ENCODE measurements around the gene CHML. TPM values are rescaled to one million over a fixed set of nuclear protein-coding genes. Genes with fewer than 3 reads are reported as not detected.

Gene CHML
- polyA plus RNA-seq, 3 donors from 2014 or later, result 2.0 to 5.8 (median 3.2) TPM

DNA sequence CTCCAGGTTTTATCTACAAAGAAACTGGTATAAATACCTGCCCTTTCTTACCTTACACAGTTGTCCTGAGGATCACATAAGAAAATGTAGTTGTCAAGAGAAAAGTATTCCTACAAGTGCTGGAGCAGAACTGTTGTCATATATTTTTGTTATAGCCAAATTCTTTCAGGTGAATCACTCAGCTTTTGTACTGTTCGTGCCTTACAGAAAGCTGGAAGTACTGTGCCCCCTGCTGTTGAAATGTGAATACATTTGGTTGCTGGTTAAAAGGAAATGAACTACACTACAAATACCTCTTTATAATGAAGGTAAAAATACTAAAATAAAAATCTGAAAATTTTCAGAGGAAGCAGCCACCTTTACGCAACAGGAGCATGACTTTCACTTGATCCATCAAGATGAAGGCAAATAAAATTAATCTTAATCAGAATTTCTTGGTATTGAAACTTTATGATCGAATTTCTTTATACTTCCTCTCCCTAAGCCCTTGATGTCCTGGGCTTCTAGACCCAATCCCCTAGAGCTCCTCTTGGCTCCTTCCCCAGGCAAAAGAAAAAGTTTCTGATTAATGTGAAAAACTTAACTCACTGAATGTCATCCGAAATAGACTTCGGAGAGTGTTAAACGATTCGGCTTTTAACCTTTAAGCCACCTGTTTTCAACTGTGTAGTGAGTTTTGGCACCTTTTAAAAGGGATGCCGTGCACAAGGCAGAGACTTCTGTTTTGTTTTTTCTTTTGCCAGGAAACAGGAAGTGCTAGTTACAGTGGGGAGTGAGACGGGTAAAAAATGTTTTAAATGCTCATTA, 12.5 kb downstream of the CHML start:
- peak overlapping the region; percentile 17 to 55 (median 43) for H3K4me3 Mint-ChIP-seq
- peaks cover 6 to 15% of the 10 kb centered on the region in 2 donors for H3K4me1 Mint-ChIP-seq
- peak overlapping the region; percentile 32 to 68 (median 40) for H3K27ac Mint-ChIP-seq
- peaks cover 4 to 9% (median 4%) of the 10 kb centered on the region in 3 donors for H3K36me3 Mint-ChIP-seq
- no peaks in the 10 kb centered on the region for H3K9me3 Mint-ChIP-seq
- peak; percentile 34 to 46 (median 36) for DNase-seq
- no peaks in the 10 kb centered on the region for H3K27me3 Mint-ChIP-seq (ENCODE audit: low read depth in 3 of 3)

DNA sequence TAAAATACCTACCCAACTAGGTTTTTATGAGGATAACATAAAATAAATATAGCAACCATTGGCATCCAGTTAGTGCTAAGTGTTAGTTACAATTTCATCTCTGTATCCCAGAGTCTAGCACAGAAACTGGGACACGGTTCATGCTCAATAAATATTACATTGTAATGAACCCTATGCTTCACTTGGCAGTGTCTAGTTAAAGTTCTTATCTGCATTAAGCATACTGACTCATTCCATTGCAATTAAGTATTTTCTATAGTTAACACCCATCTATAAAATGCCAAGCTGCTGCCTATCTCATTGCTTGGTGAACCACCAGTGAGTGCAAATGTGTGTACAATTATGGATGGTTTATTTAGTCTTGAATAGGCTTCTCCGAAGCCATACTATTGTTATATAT, 15.2 kb downstream of the CHML start:
- H3K4me3 Mint-ChIP-seq, result no peak overlapping the region
- peaks cover 6 to 15% of the 10 kb centered on the region in 2 donors for H3K4me1 Mint-ChIP-seq
- H3K36me3 Mint-ChIP-seq, result no peaks in the 10 kb centered on the region
- H3K27me3 Mint-ChIP-seq (ENCODE audit: low read depth in 3 of 3), result peaks cover 0 to 1% (median 0%) of the 10 kb centered on the region in 3 donors
- no peaks in the 10 kb centered on the region for H3K9me3 Mint-ChIP-seq
- no peak overlapping the region for H3K27ac Mint-ChIP-seq
- DNase-seq, result no peak

DNA sequence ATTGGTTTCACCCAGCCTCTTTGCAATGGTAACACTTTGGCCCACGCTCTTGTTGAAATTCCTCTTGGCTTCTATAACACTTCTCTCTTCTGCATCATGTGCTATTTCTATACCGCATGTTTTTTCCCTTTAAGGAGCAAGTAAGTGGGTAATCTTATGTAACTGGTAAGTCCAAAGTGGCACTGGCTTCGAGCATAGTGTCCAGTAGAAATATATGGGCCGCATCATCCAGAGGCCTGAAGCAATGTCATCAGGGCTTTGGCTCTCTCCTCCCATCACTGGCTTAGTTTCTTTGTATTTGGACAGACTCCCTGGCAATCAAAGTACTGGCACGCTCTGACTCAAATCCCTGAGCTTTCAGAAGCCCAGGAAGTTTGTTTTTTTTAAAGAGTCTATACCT, 17.5 kb downstream of the CHML start:
- no peak overlapping the region for H3K27ac Mint-ChIP-seq
- DNase-seq, result no peak

DNA sequence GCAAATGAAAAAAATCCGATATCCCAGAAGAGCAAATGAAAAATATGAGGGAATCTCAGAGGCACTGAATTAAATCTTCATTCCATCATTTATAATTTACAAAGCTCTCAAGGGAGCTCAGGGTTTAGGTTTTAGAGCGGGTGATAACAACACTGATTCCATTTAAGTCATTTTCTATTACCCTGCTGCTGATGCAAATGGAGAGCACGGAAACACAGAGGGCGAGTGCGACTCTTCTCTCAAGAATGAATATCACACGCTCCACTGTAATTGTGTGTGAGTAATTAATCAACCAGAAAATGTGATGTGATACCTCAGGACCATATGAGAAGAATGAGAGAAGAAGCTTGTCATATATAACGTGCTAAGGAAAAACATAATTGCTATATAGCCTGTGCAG, 22.7 kb downstream of the CHML start:
- Mint-ChIP-seq H3K4me1 (no peaks in the 10 kb centered on the region), H3K36me3 (no peaks in the 10 kb centered on the region), H3K9me3 (no peaks in the 10 kb centered on the region), H3K4me3 (no peak overlapping the region), H3K27me3 (ENCODE audit: low read depth in 3 of 3) (peaks cover 0 to 1% (median 0%) of the 10 kb centered on the region in 3 donors), H3K27ac (no peak overlapping the region)
- DNase-seq, result no peak

More for the DNA sequence above, 17.5 kb downstream of the CHML start:
- Mint-ChIP-seq H3K4me3 (no peak overlapping the region), H3K9me3 (no peaks in the 10 kb centered on the region), H3K36me3 (no peaks in the 10 kb centered on the region), H3K4me1 (peaks cover 0 to 4% of the 10 kb centered on the region in 2 donors), H3K27me3 (ENCODE audit: low read depth in 3 of 3) (peaks cover 0 to 1% (median 0%) of the 10 kb centered on the region in 3 donors)

DNA sequence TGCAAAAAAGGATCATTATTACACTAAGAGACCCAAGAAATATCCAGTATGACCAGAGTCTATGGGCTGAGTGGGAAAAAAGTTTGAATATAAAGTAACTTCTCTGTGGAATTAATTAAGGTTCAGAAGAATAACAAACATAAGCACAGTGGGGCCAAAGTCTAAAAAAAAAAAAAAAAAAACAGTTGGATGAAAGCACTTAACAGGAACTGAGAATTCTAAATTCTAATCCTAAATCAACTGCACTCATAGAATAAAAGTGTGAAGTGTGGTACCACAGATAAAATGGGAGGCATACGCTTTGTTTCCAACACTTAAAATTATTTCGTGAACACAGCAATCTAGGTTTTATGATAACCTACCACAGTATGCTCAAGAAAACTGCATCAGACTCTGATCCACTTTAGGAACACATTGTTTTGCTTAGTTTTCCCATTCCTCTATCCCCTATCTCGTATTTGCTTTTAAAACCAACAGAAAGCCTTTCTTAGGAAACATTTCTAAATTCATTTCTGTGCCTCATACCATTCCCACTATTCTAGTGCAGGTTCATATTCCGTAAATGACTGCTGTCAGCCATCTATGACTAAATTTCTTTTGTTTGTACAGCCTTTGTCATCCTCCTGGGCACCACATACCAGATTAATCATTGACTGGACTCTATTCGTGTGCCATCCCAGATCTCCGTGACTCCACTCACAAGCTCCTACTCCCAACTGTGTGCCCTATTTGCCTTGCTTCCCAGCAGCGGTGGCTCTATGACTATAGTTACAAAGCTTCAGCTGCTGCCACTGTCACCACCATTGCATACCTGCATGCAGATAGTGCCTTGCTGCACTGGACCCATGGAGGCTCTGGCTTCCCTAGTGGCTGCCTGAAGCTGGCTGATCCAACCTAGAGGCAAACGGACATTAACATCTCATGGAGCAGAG, 24.9 kb downstream of the CHML start:
- Mint-ChIP-seq H3K4me3 (no peak overlapping the region), H3K4me1 (no peaks in the 10 kb centered on the region), H3K27me3 (ENCODE audit: low read depth in 3 of 3) (no peaks in the 10 kb centered on the region), H3K9me3 (no peaks in the 10 kb centered on the region), H3K36me3 (no peaks in the 10 kb centered on the region), H3K27ac (no peak overlapping the region)
- DNase-seq, result no peak

DNA sequence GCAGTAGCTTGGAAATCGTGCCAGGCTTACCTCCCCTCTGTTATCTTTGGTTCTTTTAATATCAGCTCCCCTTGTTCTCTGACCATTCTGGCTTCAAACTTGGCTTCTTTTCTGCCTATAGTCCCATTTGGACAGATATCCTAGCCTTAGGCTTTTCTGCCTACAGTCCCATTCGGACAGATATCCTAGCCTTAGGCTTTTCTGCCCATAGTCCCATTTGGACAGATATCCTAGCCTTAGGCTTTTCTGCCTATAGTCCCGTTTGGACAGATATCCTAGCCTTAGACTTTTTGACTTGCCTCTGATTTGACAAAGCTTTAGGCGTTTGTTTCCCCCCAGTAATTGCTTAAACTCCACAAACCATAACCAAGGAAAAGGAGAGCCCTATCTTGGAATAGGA, 25.6 kb downstream of the CHML start:
- Mint-ChIP-seq H3K4me3 (no peak overlapping the region), H3K27ac (no peak overlapping the region), H3K4me1 (no peaks in the 10 kb centered on the region), H3K9me3 (no peaks in the 10 kb centered on the region), H3K36me3 (no peaks in the 10 kb centered on the region), H3K27me3 (ENCODE audit: low read depth in 3 of 3) (no peaks in the 10 kb centered on the region)
- no peak for DNase-seq

DNA sequence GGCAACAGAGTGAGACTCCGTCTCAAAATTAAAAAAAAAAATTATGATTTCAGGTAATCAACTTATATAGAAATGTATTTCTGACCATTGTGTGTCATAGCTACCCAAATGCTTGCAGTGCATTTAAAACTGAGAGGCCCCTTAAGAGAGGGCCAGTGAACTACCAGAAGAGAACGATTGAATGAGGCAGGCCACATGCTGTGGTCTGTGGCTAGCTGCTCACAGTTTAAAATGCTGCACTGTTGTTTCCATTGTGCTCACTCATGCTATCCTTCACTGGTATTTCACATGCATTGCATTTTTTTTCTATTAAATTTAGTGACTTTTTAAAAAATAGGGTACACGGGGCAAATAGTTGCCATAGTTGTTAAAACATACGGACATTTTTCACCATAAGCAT, 26.0 kb downstream of the CHML start:
- no peaks in the 10 kb centered on the region for H3K4me1 Mint-ChIP-seq
- H3K9me3 Mint-ChIP-seq, result no peaks in the 10 kb centered on the region
- DNase-seq, result no peak
- no peaks in the 10 kb centered on the region for H3K27me3 Mint-ChIP-seq (ENCODE audit: low read depth in 3 of 3)
- H3K4me3 Mint-ChIP-seq, result no peak overlapping the region
- H3K36me3 Mint-ChIP-seq, result no peaks in the 10 kb centered on the region
- no peak overlapping the region for H3K27ac Mint-ChIP-seq

DNA sequence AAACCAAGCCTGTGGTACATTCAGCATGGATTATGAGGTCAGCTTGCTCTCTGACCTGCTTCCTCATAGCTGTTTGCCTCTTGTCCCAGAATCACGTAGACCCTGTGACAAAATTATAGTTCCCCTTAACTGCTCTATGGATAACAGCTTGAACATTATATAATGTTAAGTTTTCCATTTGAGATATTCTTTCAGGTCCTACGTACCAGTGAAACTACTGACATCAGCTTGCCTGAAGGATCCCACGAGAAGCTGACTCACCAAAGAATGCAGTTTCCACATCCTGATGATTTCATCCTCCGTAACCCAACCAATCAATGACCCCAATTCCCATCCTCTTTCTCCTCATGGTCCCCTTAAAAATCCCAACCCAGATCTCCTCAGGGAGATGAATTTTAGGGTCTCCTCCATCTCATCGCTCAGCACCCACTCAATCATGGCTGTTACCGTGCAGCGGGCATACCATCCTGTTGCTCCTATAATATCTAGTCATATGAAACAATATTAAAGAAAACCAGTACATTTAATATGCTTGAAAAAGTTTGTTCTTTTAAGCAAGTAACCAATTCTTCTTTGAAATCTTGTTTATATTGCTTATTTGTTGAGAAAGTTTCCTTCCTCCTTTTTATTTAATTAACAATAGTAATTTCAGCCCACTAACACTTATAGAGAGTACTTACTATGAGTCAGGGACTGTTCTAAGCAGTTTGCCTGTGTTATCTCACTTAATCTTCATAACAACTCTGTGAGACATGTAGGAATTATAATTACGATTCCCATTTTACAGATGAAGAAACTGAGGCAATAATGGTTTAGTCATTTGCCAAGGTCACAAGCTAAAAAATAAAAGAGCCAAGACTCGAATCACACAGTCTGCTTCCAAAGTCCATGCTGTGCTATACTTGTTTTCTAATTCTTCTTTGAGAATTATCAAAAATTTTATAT, 27.4 kb downstream of the CHML start:
- H3K27me3 Mint-ChIP-seq (ENCODE audit: low read depth in 3 of 3), result no peaks in the 10 kb centered on the region
- H3K27ac Mint-ChIP-seq, result no peak overlapping the region
- no peaks in the 10 kb centered on the region for H3K36me3 Mint-ChIP-seq
- H3K4me1 Mint-ChIP-seq, result no peaks in the 10 kb centered on the region
- no peaks in the 10 kb centered on the region for H3K9me3 Mint-ChIP-seq
- no peak overlapping the region for H3K4me3 Mint-ChIP-seq
- no peak for DNase-seq

DNA sequence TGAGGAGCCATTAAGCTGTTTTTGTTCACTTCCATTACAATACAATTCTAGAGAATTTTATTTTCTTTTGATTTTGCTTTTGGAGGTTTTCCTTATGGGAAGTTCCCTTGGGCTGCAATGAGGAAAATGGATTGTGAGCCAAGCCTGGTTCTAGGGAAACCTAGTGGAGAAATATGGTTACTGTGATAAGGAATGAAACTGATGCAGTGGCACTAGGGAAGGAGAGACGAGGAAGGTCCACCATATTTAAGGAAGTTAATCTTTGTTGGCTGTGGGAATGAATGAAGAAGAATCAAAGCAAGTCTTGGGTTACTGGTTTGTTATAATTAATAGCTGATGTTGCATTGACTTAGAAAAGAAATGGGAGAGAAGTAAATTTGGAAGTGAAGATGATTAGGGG, 28.4 kb downstream of the CHML start:
- Mint-ChIP-seq H3K9me3 (no peaks in the 10 kb centered on the region), H3K36me3 (no peaks in the 10 kb centered on the region), H3K4me1 (no peaks in the 10 kb centered on the region), H3K27ac (no peak overlapping the region), H3K27me3 (ENCODE audit: low read depth in 3 of 3) (no peaks in the 10 kb centered on the region), H3K4me3 (no peak overlapping the region)
- no peak for DNase-seq

DNA sequence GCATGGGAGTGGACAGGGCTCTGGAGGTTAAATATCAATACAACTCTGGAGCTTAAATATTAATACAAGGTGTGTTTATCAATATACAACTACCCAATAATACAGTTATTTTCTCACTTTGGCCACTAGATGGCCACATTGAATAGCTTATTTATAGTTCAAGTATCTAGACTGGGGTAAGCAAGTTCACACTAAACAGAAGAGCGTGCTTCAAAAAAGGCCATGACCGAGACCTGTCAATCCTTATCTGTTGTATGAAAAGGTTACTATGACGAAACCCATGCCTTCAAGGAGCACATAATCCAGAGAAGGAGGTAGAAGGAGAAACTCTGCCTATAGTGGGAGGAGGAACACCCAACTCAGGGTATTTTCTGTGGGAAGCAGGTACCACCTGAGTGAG, 29.1 kb downstream of the CHML start:
- Mint-ChIP-seq H3K36me3 (no peaks in the 10 kb centered on the region), H3K27ac (no peak overlapping the region), H3K27me3 (ENCODE audit: low read depth in 3 of 3) (no peaks in the 10 kb centered on the region), H3K4me3 (no peak overlapping the region), H3K4me1 (no peaks in the 10 kb centered on the region), H3K9me3 (no peaks in the 10 kb centered on the region)
- peak; percentile 40 to 45 (median 40) for DNase-seq

DNA sequence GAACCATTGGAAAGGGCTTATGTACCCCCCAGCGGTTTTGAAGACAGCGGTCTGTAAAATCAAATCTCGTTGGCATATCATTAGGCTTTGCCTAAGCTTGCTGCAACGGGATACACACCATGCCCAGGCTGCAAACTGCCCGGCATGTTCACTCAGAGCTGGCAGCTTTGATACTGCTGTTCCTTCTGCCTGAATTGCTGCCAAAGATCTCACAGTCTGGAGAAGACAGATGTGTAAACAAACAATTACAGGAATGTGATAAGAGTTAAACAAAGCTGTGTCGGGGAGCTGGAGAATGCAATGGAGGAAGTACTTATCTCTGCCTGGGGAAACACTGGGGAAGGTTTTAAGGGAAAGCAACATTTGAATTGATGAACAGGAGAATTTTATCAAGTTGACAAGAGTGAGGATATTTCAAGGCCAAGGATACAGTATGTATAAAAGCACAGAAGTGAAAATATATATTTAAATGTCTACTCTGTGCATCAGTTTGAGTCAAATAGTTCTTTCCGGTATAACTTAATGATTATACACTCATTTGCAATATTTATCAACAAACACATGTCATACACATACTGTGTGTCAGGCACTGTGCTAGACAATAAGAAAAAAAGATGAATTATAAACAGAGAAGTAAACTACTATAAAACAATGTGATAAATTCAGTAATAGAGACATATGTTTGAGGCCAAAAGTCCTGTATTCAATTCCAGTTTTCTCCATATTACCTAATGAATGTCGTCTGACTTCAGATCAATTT, 29.9 kb downstream of the CHML start:
- H3K27me3 Mint-ChIP-seq (ENCODE audit: low read depth in 3 of 3), result no peaks in the 10 kb centered on the region
- no peaks in the 10 kb centered on the region for H3K4me1 Mint-ChIP-seq
- no peak overlapping the region for H3K4me3 Mint-ChIP-seq
- H3K27ac Mint-ChIP-seq, result no peak overlapping the region
- no peak for DNase-seq
- no peaks in the 10 kb centered on the region for H3K9me3 Mint-ChIP-seq
- no peaks in the 10 kb centered on the region for H3K36me3 Mint-ChIP-seq

DNA sequence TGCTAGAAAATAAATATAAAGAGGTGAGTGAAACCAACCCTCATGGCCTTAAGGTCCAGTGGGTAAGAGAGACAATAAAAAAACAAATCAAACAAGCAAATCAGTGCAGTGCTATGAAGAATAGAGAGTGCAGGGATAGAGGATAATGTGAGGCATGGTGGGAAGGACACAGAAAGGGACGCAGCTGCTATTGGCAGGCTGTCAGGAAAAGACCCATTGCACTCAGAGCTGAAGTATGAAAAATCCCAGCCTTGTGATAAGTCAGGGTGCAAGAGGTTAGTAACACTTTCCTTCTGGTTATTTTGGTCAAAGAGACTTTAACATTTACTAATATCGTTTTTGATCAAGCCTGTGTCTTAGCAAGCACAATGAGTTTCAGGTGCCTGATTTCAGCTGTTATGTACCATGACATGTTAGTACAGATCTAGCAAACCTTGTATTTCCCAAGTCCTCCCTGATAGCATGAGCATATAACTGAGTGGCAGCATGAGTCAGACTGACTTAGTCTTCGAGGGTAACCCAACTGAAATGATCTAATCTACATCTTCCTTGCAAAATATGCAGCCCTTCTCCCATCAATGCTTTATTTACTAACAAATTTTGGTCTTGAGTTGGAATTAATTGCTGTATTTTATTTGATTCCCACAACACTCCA, 31.7 kb downstream of the CHML start:
- no peak overlapping the region for H3K4me3 Mint-ChIP-seq
- H3K27ac Mint-ChIP-seq, result no peak overlapping the region
- no peaks in the 10 kb centered on the region for H3K27me3 Mint-ChIP-seq (ENCODE audit: low read depth in 3 of 3)

More for the DNA sequence above, 31.7 kb downstream of the CHML start:
- DNase-seq, result no peak
- no peaks in the 10 kb centered on the region for H3K4me1 Mint-ChIP-seq
- H3K36me3 Mint-ChIP-seq, result peaks cover 0 to under 1% (median under 1%) of the 10 kb centered on the region in 3 donors
- H3K9me3 Mint-ChIP-seq, result no peaks in the 10 kb centered on the region

Measured in immature natural killer cell (primary cell).